ENCODE data around the gene SAP130.

DNA sequence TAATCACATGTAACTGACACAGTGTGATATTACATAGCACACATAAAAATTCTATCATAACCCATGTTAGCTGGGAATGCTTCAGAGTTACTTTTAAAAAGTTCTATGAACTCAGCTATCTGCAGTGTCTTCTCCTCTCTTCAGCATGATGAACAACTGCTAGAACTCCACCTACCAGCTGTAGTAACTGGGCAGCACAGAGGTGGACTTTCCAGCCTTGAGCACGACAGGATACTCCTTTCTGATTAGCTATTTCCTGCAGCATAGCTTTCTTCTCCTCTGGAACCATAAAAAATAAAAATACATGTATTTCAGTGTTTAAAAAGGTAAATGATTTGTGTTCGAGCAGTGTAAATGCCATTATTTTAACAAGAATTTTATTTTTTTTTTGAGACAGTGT lies 82.6 kb downstream of the SAP130 start:
- no peak for TF ChIP-seq TBP (IDR thresholded peaks at IDR 0.05; ENCODE audit: low read depth, low read length)
- TF ChIP-seq POLR2A (IDR thresholded peaks at IDR 0.05; ENCODE audit: control extremely low read depth in 1 of 2, low read depth in 2 of 2, low read length in 2 of 2), result no peak
- TF ChIP-seq CREB1 (IDR thresholded peaks at IDR 0.05), result no peak
- TF ChIP-seq KDM5A (IDR thresholded peaks at IDR 0.05; ENCODE audit: low read length), result no peak
- no peak for TF ChIP-seq CEBPB (IDR thresholded peaks at IDR 0.05; ENCODE audit: low read depth, low read length)
- no peak for TF ChIP-seq JUN (IDR thresholded peaks at IDR 0.05; ENCODE audit: low read depth, low read length)
- TF ChIP-seq EZH2 (IDR thresholded peaks at IDR 0.05; ENCODE audit: low read depth, low read length, severe bottlenecking), result no peak
- TF ChIP-seq, protein P1, sequence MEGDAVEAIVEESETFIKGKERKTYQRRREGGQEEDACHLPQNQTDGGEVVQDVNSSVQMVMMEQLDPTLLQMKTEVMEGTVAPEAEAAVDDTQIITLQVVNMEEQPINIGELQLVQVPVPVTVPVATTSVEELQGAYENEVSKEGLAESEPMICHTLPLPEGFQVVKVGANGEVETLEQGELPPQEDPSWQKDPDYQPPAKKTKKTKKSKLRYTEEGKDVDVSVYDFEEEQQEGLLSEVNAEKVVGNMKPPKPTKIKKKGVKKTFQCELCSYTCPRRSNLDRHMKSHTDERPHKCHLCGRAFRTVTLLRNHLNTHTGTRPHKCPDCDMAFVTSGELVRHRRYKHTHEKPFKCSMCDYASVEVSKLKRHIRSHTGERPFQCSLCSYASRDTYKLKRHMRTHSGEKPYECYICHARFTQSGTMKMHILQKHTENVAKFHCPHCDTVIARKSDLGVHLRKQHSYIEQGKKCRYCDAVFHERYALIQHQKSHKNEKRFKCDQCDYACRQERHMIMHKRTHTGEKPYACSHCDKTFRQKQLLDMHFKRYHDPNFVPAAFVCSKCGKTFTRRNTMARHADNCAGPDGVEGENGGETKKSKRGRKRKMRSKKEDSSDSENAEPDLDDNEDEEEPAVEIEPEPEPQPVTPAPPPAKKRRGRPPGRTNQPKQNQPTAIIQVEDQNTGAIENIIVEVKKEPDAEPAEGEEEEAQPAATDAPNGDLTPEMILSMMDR (IDR thresholded peaks at IDR 0.05; ENCODE audit: control extremely low read depth in 1 of 3, insufficient read depth in 1 of 3, low read depth in 1 of 3, low read length in 3 of 3), result no peak

Measured in H1 (cell line).